Measurements from ENCODE around the gene DHODH. TPM values are rescaled to one million over a fixed set of nuclear protein-coding genes. Genes with fewer than 3 reads are reported as not detected.
"Not testable (repeated sequence)": the region's sequence is repeated elsewhere in the genome, so short reads cannot be mapped to it uniquely, and the experiment has no call there.

Gene DHODH
- total RNA-seq, 1 experiment from 2014 or later: 6.6 TPM

DNA sequence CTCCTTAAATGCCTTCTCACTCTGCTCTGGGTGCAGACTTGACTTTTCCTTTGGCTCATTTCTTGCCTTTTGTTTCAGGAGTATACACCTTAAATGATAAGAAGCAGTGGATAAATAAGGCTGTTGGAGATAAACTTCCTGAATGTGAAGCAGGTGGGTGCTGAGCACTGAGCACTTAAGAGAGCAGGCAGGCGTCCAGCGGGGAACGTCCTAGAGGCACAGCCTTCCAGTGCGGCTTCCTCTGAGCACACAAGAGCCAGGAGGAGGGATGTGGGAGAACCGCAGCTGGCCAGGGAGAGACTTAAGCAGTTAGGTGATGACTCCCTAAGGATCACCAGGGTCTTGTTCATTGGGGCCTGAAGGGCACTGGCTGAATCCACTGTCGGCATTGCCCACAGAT lies 66.5 kb downstream of the DHODH start:
- DNase-seq (ENCODE audit: low read depth in 1 of 2, low spot score in 2 of 2); H3K4me3 ChIP-seq; H3K9me3 ChIP-seq (replicated peaks); H3K36me3 ChIP-seq; H3K4me1 ChIP-seq (replicated peaks); H3K27ac ChIP-seq; H3K27me3 ChIP-seq (replicated peaks): not testable (repeated sequence)

Other genes with a start within 250 kb of the DHODH start
- gene AP1G1, start 199.9 kb upstream of the DHODH start, total RNA-seq (2014; rRNA removed; shearing (Covaris generic)): 37.4 and 53.9 TPM in 2 replicates
- gene ATXN1L, start 162.8 kb upstream of the DHODH start, total RNA-seq (2014; rRNA removed; shearing (Covaris generic)): 9.9 and 24.2 TPM in 2 replicates
- gene ZNF821, start 124.6 kb upstream of the DHODH start, total RNA-seq (2014; rRNA removed; shearing (Covaris generic)): 4.2 and 19.2 TPM in 2 replicates
- 231 and 233 TPM in 2 replicates for gene IST1, start 113.2 kb upstream of the DHODH start, total RNA-seq (2014; rRNA removed; shearing (Covaris generic))
- gene PKD1L3, start 8.3 kb upstream of the DHODH start, total RNA-seq (2014; rRNA removed; shearing (Covaris generic)): not detected in 2 replicates
- 0.29 and 0.91 TPM in 2 replicates for gene HP, start 45.8 kb downstream of the DHODH start, total RNA-seq (2014; rRNA removed; shearing (Covaris generic))
- not detected in 2 replicates for gene HPR, start 54.5 kb downstream of the DHODH start, total RNA-seq (2014; rRNA removed; shearing (Covaris generic))
- 11.7 and 26.0 TPM in 2 replicates for gene TXNL4B, start 84.9 kb downstream of the DHODH start, total RNA-seq (2014; rRNA removed; shearing (Covaris generic))
- 50.9 and 67.1 TPM in 2 replicates for gene DHX38, start 85.1 kb downstream of the DHODH start, total RNA-seq (2014; rRNA removed; shearing (Covaris generic))
- 0.69 TPM in 1 of 2 replicates, not detected in the other for gene PMFBP1, start 163.4 kb downstream of the DHODH start, total RNA-seq (2014; rRNA removed; shearing (Covaris generic))